RWPE2 (cell line): Measurements from ENCODE around the gene AKAP13.

Source experiments
- ATAC-seq: fragments of 200-7000 bp; cut with Tn5 transposase; 3 replicates; pipeline ENCODE4 v1.9.1; 2021; ENCODE audit warnings: low read depth
- DNase-seq: peaks from one replicate; pipeline ENCODE4 v3.0.0-alpha.2; 2020; ENCODE audit warnings: low spot score
- H3K27ac ChIP-seq: fragments of 450-650 bp; 2 replicates; pipeline ENCODE4 v1.5.1; 2017; ENCODE audit warnings: mild to moderate bottlenecking; ENCODE audit not compliant: poor library complexity, severe bottlenecking
- H3K27me3 ChIP-seq: fragments of 250-450 bp; sonication (Bioruptor Pico); 2 replicates; pipeline ENCODE4 v1.5.1; 2021; ENCODE audit warnings: mild to moderate bottlenecking, moderate library complexity; ENCODE audit not compliant: insufficient read depth, poor library complexity, severe bottlenecking
- H3K36me3 ChIP-seq: fragments of 250-450 bp; sonication (Bioruptor Pico); 2 replicates; pipeline ENCODE4 v1.5.1; 2020; ENCODE audit warnings: low read depth, mild to moderate bottlenecking, moderate library complexity
- H3K4me1 ChIP-seq: fragments of 250-450 bp; sonication (Bioruptor Pico); 2 replicates; pipeline ENCODE4 v1.5.1; 2021; ENCODE audit warnings: mild to moderate bottlenecking, moderate library complexity; ENCODE audit not compliant: insufficient read depth, poor library complexity, severe bottlenecking
- H3K4me3 ChIP-seq: fragments of 250-450 bp; sonication (Bioruptor Pico); 2 replicates; pipeline ENCODE4 v1.5.1; 2021; ENCODE audit warnings: mild to moderate bottlenecking, moderate library complexity; ENCODE audit not compliant: severe bottlenecking
- H3K9me3 ChIP-seq: fragments of 250-450 bp; sonication (Bioruptor Pico); 2 replicates; pipeline ENCODE4 v1.5.1; 2021; ENCODE audit warnings: mild to moderate bottlenecking, moderate library complexity; ENCODE audit not compliant: severe bottlenecking
- TF ChIP-seq, protein P1 (sequence below): fragments of 450-650 bp; IDR thresholded peaks from one replicate; pipeline ENCODE4 v1.5.1; 2017; ENCODE audit warnings: mild to moderate bottlenecking, moderate library complexity; ENCODE audit not compliant: poor library complexity, severe bottlenecking

Gene AKAP13

DNA sequence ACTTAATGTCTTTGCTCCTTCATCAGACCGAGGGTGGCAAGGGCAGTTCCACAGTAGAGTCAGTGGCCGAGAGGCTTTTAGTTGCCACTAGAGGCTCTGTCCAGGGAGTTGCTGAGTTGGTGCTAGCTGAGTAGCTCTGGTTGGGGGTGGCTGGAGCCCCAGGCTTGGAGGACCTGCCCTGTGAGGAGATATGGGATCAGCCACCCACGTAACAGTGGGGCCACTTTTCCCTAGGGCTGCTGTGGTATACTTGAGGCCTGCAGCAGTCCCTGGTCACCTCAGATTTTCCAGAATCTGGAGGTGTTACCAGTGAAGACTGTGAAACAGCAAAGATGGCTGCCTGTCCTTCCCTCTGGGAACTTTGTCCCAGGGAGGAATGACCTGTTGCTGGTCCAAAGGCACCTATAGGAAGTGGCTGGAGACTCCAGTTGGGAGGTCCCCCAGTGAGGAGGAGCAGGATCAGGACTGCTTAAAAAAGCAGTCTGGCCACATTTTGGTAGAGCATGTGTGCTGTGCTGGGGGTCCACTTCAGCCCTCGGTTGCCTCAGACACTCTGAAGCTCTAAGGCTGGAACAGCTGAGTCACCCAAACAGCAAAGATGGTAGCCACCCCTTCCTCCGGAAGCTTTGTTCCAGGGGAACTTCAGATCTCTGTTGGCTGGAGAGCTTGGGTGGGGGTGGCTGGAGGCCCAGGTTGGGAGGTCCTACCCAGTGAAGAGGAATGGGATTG, 72.9 kb downstream of the AKAP13 start:
- H3K4me3 ChIP-seq: no peak overlapping the region
- H3K4me1 ChIP-seq: peaks cover 13% of the 10 kb centered on the region
- H3K36me3 ChIP-seq: no peaks in the 10 kb centered on the region
- TF ChIP-seq, protein P1, sequence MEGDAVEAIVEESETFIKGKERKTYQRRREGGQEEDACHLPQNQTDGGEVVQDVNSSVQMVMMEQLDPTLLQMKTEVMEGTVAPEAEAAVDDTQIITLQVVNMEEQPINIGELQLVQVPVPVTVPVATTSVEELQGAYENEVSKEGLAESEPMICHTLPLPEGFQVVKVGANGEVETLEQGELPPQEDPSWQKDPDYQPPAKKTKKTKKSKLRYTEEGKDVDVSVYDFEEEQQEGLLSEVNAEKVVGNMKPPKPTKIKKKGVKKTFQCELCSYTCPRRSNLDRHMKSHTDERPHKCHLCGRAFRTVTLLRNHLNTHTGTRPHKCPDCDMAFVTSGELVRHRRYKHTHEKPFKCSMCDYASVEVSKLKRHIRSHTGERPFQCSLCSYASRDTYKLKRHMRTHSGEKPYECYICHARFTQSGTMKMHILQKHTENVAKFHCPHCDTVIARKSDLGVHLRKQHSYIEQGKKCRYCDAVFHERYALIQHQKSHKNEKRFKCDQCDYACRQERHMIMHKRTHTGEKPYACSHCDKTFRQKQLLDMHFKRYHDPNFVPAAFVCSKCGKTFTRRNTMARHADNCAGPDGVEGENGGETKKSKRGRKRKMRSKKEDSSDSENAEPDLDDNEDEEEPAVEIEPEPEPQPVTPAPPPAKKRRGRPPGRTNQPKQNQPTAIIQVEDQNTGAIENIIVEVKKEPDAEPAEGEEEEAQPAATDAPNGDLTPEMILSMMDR: no peak
- ATAC-seq (peak; percentile 12; the same call in 1 of the 3 replicates), DNase-seq (no peak)
- no peak overlapping the region for H3K27ac ChIP-seq
- H3K27me3 ChIP-seq: no peaks in the 10 kb centered on the region
- peaks cover 8% of the 10 kb centered on the region for H3K9me3 ChIP-seq

DNA sequence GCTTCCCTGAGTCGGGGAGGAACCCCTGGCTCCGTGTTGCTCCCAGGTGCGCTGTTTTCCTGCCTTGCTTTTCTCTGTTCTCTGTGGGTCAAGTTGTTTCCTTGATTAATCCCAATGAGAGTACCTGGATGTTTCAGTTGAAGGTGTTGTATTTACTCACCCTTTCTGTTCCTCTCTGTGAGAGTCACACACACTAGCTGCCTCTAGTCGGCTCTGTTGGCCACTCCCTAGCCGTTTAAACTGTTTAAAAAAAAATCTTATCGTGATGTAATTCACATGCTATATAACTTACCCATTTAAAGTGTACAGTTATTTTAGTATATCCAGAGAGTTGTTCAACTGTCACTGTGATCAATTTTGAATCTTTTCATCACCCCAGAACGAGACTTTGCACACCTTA, 74.0 kb downstream of the AKAP13 start:
- TF ChIP-seq, protein P1: peak; percentile 23
- Histone ChIP-seq H3K9me3 (peaks cover 8% of the 10 kb centered on the region), H3K36me3 (no peaks in the 10 kb centered on the region), H3K4me1 (peaks cover 24% of the 10 kb centered on the region), H3K4me3 (no peak overlapping the region), H3K27ac (no peak overlapping the region), H3K27me3 (no peaks in the 10 kb centered on the region)
- DNase-seq: no peak
- ATAC-seq: peak; percentile 15; the same call in 1 of the 3 replicates

DNA sequence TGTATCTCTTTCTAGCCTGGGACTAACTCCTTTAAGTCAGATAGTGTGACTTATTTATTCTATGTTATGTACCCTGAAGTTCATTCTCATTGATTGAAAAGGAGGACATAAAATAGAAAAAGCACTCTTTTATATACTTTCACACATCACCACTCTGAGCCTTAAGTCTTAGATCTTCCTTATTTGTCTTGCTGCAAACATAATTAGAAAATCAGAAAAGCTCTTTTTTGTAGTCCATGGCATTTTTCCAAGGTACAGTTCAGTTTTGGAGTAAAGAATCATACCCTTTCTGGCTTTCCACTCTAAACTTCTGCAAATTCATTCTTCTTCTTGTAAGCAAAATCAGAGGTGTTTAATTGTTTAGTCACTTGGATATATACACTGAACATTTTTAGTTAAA, 75.5 kb downstream of the AKAP13 start:
- TF ChIP-seq, protein P1: no peak

DNA sequence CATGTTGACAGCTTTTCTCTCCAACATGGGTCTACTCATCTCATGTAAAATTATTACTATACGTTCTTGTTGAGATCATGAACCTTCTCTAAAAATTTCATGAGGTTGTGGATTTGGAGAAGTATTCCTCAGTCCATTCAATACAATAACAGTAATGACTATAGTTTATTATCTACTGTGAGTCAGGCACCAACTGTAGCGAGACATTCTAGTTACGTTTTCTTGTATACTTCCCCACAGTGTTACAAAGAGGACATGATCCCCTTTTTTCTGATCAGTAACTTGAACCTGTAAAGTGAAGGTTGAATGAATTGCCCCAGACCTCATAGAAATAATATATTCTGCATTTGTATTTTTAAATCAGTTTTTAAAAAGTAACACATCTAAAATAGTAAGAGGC, 76.4 kb downstream of the AKAP13 start:
- ATAC-seq: no peak
- TF ChIP-seq, protein P1: no peak
- no peak overlapping the region for H3K27ac ChIP-seq
- DNase-seq: no peak
- peaks cover 28% of the 10 kb centered on the region for H3K4me1 ChIP-seq
- no peaks in the 10 kb centered on the region for H3K9me3 ChIP-seq
- H3K4me3 ChIP-seq: no peak overlapping the region
- no peaks in the 10 kb centered on the region for H3K27me3 ChIP-seq
- H3K36me3 ChIP-seq: no peaks in the 10 kb centered on the region

More for the DNA sequence above, 75.5 kb downstream of the AKAP13 start:
- Histone ChIP-seq H3K27me3 (no peaks in the 10 kb centered on the region), H3K4me3 (no peak overlapping the region), H3K9me3 (no peaks in the 10 kb centered on the region), H3K4me1 (peaks cover 28% of the 10 kb centered on the region), H3K36me3 (no peaks in the 10 kb centered on the region), H3K27ac (no peak overlapping the region)
- DNase-seq (no peak), ATAC-seq (no peak)

DNA sequence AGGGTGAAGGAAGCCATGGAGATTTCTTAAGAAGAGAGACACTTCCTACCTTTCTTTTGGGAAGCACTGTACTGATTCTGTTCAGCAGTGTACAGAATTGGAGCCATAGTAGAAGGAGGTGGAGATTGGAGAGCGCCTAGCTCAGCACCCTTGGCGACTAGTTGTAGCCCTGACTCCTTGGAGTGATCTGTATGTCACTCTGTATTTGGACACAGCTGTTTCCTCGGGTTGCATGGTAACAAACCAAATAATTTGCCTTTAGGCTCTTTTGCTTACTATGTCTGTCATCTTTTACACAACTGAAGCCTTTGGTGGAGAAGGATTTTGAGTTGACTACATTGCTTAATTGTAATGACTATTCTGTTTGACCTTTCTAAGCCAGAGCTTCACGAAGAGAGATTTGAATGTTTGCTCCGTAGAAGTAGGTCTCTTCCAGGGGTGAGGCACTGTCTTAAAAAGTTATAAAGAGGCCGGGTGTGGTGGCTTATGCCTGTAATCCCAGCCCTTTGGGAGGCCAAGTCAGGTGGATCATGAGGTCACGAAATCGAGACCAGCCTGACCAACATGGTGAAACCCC, 77.1 kb downstream of the AKAP13 start:
- DNase-seq: no peak
- TF ChIP-seq, protein P1: no peak
- ATAC-seq: 0 out of 3 replicates have a peak, but pooled peaks have one; percentile 17
- Histone ChIP-seq H3K4me3 (no peak overlapping the region), H3K27me3 (no peaks in the 10 kb centered on the region), H3K9me3 (no peaks in the 10 kb centered on the region), H3K27ac (peak overlapping the region; percentile 57), H3K4me1 (peaks cover 28% of the 10 kb centered on the region), H3K36me3 (no peaks in the 10 kb centered on the region)
